NB4 (cell line): ENCODE data around the gene ZNRF3.

ENCODE experiments used
- DNase-seq: peaks from one replicate; pipeline ENCODE4 v3.0.0; 2010; ENCODE audit warnings: low read depth
- H3K4me3 ChIP-seq: one replicate; pipeline ENCODE4 v1.5.1; 2011; ENCODE audit warnings: mild to moderate bottlenecking, low read depth, low read length, moderate library complexity
- MAX ChIP-seq: IDR thresholded peaks from 2 replicates; pipeline ENCODE4 v1.6.1; 2011; ENCODE audit warnings: low read depth, low read length
- MYC ChIP-seq: IDR thresholded peaks from 2 replicates; pipeline ENCODE4 v1.6.1; 2011; ENCODE audit warnings: low read depth, low read length
- POLR2A ChIP-seq: IDR thresholded peaks from 2 replicates; pipeline ENCODE4 v1.6.1; 2011; ENCODE audit warnings: mild to moderate bottlenecking; ENCODE audit not compliant: insufficient read length; ENCODE audit errors: extremely low read depth
- TF ChIP-seq, protein P1 (sequence below): IDR thresholded peaks from one replicate; pipeline ENCODE4 v1.5.1; 2012; ENCODE audit warnings: low read depth, low read length

The ZNRF3 gene

DNA sequence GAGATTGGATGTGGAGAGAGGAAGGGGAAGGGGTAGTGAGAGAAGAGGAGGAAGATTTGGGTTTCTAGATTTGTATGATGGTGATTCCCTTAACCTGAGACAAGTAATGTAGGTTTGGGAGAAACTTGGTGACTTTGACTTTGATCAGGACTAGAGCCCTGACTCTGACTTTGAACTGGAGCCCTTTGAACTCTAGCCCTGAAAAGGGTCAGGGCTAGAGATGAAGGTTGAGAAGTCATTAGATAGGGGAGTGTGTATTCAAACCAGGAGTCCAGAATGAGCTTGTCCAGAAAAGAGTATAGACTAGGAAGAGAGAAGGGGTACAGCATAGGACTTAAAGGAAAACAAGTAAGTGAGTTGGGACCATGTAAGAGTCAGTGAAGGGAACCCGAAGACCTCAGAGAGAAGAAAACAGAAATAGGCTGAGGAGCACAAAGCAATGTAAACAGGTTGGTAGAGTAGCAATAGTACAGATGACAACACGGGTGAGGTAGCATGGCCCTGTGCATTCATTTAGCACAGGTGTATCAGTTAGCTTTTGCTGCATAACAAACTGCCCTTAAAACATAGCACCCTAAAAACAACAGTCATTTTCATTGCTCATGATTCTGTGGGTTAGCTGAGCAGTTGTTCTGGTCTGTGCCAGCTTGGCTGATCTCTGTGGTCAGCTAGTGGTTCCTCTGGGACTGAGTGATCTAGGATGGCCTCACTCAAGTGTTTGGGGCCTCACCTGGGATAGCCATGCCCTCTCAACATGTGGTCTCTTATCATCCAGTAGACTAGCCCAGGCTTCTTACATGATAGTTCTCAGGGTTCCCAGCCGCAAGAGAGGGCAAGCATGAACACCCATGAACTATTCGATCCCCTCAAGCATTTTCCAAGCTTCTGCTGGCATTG is 135.2 kb downstream of the ZNRF3 start:
- no peak overlapping the region for H3K4me3 ChIP-seq
- TF ChIP-seq MAX (no peak), MYC (no peak), POLR2A (no peak)
- TF ChIP-seq, protein P1, sequence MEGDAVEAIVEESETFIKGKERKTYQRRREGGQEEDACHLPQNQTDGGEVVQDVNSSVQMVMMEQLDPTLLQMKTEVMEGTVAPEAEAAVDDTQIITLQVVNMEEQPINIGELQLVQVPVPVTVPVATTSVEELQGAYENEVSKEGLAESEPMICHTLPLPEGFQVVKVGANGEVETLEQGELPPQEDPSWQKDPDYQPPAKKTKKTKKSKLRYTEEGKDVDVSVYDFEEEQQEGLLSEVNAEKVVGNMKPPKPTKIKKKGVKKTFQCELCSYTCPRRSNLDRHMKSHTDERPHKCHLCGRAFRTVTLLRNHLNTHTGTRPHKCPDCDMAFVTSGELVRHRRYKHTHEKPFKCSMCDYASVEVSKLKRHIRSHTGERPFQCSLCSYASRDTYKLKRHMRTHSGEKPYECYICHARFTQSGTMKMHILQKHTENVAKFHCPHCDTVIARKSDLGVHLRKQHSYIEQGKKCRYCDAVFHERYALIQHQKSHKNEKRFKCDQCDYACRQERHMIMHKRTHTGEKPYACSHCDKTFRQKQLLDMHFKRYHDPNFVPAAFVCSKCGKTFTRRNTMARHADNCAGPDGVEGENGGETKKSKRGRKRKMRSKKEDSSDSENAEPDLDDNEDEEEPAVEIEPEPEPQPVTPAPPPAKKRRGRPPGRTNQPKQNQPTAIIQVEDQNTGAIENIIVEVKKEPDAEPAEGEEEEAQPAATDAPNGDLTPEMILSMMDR: no peak
- DNase-seq: no peak

DNA sequence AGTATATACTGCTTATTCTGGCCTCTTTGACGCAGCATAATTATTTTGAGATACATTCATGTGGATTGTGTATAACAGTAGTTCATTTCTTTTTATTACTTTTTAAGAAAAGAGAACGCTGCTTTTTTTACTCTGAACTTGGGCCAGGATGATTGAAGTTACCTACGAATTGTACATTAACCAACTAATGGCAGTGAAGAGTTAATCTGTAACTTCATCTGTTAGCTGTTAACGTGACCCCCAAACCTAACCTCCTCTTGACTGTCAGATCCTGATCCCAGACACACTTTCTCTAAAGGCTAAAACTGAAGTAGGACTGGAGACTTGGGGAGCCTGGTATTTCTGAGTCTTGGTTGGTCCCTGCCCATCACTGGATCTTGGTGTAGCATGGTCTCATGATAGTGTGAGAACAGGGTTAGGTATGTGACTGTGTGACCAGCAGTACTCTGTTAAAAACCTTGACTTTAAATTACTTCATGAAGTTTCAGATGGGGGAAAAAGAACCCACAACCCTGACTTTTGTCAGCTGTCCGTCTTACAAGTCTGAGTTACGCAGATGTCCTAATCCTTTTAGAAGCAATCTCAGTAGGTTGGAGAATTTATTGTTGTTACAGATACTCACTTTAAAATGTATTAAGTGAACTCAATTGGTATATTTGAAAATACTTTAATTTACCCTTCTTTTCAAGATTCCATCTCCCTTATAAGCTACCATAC is 138.9 kb downstream of the ZNRF3 start:
- no peak for TF ChIP-seq POLR2A
- no peak for TF ChIP-seq MAX
- TF ChIP-seq, protein P1: no peak
- TF ChIP-seq MYC: no peak
- no peak for DNase-seq

GRCh38 chr22:29023172-29023796 is 139.9 kb downstream of the ZNRF3 start:
- TF ChIP-seq POLR2A: no peak
- no peak for TF ChIP-seq MYC
- TF ChIP-seq, protein P1: no peak
- TF ChIP-seq MAX: no peak
- DNase-seq: no peak

More for the DNA sequence above, 138.9 kb downstream of the ZNRF3 start:
- H3K4me3 ChIP-seq: no peak overlapping the region

DNA sequence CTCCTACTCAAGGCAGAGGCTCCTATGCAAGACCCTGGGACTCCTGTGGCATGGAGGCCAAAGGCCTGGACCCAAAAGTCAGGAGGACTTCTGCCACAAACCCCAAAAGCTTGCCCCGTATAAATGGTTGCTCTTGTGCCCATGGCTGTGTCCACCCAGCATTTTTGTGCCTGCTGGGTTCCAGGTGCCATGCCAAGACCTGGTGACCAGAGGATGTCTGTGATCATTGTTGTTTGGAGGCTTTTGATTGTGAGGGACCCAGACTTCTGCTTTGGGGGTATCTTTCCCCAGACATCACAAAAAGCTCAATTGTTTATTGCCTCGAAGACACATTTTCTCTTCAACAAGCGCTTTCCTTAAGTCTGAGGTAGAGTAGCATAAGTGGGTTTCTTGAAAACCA is 143.2 kb downstream of the ZNRF3 start:
- TF ChIP-seq MYC (no peak), MAX (no peak), POLR2A (no peak)
- TF ChIP-seq, protein P1: no peak
- no peak overlapping the region for H3K4me3 ChIP-seq
- no peak for DNase-seq

More at GRCh38 chr22:29023172-29023796, 139.9 kb downstream of the ZNRF3 start:
- no peak overlapping the region for H3K4me3 ChIP-seq

DNA sequence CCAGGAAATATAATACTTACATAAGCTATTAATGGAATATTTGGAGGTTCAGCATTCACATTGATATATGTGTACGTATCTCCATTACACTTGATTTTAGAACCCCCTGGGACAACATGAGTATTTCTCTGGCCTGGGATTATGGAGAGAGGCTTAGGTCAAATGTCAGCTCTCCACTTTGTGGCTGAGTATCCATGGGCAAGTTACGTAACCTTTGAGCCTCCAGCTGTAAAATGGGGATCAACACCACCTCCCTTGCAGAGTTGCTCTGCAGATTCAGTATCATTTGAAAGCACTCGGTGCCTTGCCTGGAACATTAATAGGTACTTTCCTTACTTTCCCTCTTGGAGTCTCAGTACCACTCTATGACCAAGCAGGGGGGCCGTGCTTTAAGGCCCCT is 145.1 kb downstream of the ZNRF3 start:
- no peak overlapping the region for H3K4me3 ChIP-seq
- TF ChIP-seq MAX: no peak
- TF ChIP-seq MYC: no peak
- no peak for TF ChIP-seq POLR2A
- TF ChIP-seq, protein P1: no peak
- no peak for DNase-seq
